Measurements from ENCODE around the gene GAK. TPM values are rescaled to one million over a fixed set of nuclear protein-coding genes. Genes with fewer than 3 reads are reported as not detected.

The GAK gene
- total RNA-seq, 2 experiments from 2014 or later, result 97.0 to 101 TPM

- H3K9me3 Mint-ChIP-seq, result no peaks in the 10 kb centered on the region
- intact Hi-C loops (cut with micrococcal nuclease), result no loop called here
- H3K4me3 Mint-ChIP-seq, result no peak overlapping the region
- H3K36me3 Mint-ChIP-seq, result peaks cover 5% of the 10 kb centered on the region
- DNase-seq, result no peak
- ChIA-PET POLR2A (interaction anchor here (1.0 kb wide), 1 partner anchor 8 kb away, joined by 3 read pairs; no protein-coding TSS in a partner anchor), CTCF (no interaction called here)
- no peaks in the 10 kb centered on the region for H3K4me1 Mint-ChIP-seq (ENCODE audit: low read depth)
- H3K27me3 Mint-ChIP-seq, result no peaks in the 10 kb centered on the region
- no peak overlapping the region for H3K27ac Mint-ChIP-seq
Measured at GRCh38 chr4:961351-962230, 29.5 kb upstream of the GAK start.

DNA sequence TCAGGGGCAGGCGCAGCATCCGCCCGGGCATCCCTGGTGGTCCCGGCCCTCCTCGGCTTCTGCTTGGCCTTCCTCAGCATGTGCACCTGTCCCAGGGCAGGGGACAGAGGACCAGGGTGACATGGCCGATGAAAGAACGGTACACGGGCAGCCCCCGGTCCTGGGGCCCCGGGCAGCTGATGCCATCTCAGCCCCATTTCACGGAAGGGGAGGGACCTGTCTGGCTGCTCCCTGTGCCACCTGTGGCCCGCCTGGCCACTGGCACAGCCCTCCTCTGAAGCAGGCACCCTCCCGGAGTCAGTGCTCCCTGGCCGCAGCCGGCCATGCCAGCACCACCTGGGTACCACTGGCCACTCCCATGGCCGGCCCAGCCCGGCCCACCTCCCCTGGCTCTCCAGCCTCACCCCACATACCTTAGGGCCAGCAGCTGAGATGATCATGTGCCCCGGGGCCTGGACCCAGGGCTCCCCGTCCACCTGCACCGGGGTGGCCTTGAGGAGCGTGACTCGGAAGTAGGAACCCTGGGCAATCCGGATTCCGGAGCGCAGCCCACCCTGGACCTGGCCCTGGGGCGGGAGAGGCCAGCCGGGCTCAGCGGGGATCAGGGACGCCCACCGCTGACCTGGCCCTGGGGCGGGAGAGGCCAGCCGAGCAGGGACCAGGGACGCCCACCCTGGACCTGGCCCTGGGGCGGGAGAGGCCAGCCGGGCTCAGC lies 28.7 kb upstream of the GAK start:
- peaks cover 5% of the 10 kb centered on the region for H3K36me3 Mint-ChIP-seq
- CTCF ChIA-PET, result no interaction called here
- POLR2A ChIA-PET, result interaction anchor here (1.0 kb wide), 1 partner anchor 9 kb away, joined by 3 read pairs; no protein-coding TSS in a partner anchor

DNA sequence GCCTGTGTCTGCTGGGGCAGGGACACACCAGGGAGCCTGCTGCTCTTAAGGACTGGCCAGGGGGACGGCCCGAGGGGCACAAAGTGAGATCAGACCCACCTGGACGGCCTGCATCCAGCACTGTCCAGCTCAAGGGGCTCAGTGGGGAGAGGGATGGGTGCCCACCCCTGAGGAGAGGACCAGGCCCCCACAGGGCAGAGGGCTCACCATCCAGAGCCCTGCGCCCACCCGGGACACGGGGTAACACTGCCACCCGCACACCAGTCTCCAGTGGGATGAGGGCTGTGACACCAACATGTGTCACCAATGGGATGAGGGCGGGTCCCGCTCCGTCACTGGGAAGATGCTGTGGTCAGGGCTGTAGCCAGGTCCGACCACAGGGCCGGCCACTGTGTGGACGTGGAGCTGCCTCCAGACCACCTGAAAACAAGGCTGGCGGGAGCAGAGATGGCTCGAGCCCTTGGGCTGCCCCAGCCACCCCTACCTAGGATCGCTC lies 28.1 kb upstream of the GAK start:
- Mint-ChIP-seq H3K36me3 (peaks cover 5% of the 10 kb centered on the region), H3K27ac (no peak overlapping the region), H3K4me1 (ENCODE audit: low read depth) (no peaks in the 10 kb centered on the region), H3K27me3 (no peaks in the 10 kb centered on the region), H3K4me3 (no peak overlapping the region), H3K9me3 (no peaks in the 10 kb centered on the region)
- DNase-seq, result no peak
- intact Hi-C loops (cut with micrococcal nuclease), result no loop called here
- POLR2A ChIA-PET, result no interaction called here
- CTCF ChIA-PET, result no interaction called here

More for the DNA sequence above, 28.7 kb upstream of the GAK start:
- H3K27ac Mint-ChIP-seq, result no peak overlapping the region
- no peak for DNase-seq
- intact Hi-C loops (cut with micrococcal nuclease), result no loop called here
- H3K4me1 Mint-ChIP-seq (ENCODE audit: low read depth), result no peaks in the 10 kb centered on the region
- no peaks in the 10 kb centered on the region for H3K27me3 Mint-ChIP-seq
- H3K9me3 Mint-ChIP-seq, result no peaks in the 10 kb centered on the region
- no peak overlapping the region for H3K4me3 Mint-ChIP-seq

- H3K4me1 Mint-ChIP-seq (ENCODE audit: low read depth), result no peaks in the 10 kb centered on the region
- intact Hi-C loops (cut with micrococcal nuclease), result no loop called here
- ChIA-PET POLR2A (no interaction called here), CTCF (no interaction called here)
- H3K36me3 Mint-ChIP-seq, result peaks cover 8% of the 10 kb centered on the region
- no peak for DNase-seq
- no peaks in the 10 kb centered on the region for H3K27me3 Mint-ChIP-seq
- H3K9me3 Mint-ChIP-seq, result no peaks in the 10 kb centered on the region
- no peak overlapping the region for H3K27ac Mint-ChIP-seq
- H3K4me3 Mint-ChIP-seq, result no peak overlapping the region
Measured at GRCh38 chr4:959338-960139, 27.4 kb upstream of the GAK start.

DNA sequence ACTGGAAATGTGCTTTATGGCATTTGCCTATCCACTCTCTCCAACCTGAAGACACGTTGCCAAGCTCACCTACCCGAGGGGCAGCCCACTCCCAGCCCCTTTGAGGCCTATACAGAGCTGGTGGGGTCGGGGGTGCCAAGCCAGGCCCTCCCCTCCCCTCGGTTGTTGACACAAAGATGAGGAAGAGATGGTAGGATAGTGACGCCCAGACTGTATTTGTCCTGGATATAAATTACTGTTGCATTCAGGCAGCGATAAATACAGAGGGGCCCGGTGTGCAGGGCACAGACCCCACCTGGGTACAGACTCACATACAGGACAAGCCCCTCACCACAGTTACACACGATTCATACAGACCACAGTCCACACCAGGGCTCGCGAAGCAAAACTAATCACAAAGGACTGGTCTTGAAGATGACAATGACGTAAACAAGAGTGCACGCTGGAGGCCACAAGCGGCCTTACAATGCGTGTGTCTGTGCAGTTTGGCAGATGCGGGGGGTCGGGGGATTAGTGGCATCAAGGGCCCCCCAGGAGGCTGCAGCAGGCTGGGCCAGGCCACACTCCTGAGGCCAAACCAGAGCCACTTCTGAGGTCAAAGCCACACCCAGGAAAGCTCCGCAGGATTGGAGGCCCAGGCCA lies 26.7 kb upstream of the GAK start:
- no peak overlapping the region for H3K4me3 Mint-ChIP-seq
- POLR2A ChIA-PET, result no interaction called here
- CTCF ChIA-PET, result no interaction called here

DNA sequence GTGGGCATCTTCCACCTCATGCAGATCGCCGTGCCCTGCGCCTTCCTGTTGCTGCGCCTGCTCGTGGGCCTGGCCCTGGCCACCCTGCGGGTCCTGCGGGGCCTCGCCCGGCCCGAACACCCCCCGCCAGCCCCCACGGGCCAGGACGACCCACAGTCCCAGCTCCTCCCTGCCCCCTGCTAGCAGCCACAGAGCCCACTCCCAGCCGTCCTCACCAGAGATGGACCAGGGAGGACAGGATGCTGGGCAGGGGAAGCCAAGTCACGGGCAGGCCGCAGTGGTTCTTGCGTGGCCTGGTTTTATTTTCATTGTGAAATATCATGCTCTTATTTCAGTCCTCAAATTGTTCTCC lies 26.2 kb upstream of the GAK start:
- Mint-ChIP-seq H3K4me3 (no peak overlapping the region), H3K4me1 (ENCODE audit: low read depth) (no peaks in the 10 kb centered on the region), H3K27me3 (no peaks in the 10 kb centered on the region), H3K36me3 (peaks cover 10% of the 10 kb centered on the region), H3K9me3 (no peaks in the 10 kb centered on the region), H3K27ac (no peak overlapping the region)
- ChIA-PET POLR2A (no interaction called here), CTCF (no interaction called here)
- intact Hi-C loops (cut with micrococcal nuclease), result no loop called here
- no peak for DNase-seq

More for the DNA sequence above, 26.7 kb upstream of the GAK start:
- peaks cover 9% of the 10 kb centered on the region for H3K36me3 Mint-ChIP-seq
- H3K27ac Mint-ChIP-seq, result no peak overlapping the region
- intact Hi-C loops (cut with micrococcal nuclease), result no loop called here
- no peaks in the 10 kb centered on the region for H3K27me3 Mint-ChIP-seq
- H3K4me1 Mint-ChIP-seq (ENCODE audit: low read depth), result no peaks in the 10 kb centered on the region
- H3K9me3 Mint-ChIP-seq, result no peaks in the 10 kb centered on the region
- no peak for DNase-seq

- H3K4me1 Mint-ChIP-seq (ENCODE audit: low read depth), result no peaks in the 10 kb centered on the region
- POLR2A ChIA-PET, result no interaction called here
Measured at GRCh38 chr4:957581-958313, 25.6 kb upstream of the GAK start.

DNA sequence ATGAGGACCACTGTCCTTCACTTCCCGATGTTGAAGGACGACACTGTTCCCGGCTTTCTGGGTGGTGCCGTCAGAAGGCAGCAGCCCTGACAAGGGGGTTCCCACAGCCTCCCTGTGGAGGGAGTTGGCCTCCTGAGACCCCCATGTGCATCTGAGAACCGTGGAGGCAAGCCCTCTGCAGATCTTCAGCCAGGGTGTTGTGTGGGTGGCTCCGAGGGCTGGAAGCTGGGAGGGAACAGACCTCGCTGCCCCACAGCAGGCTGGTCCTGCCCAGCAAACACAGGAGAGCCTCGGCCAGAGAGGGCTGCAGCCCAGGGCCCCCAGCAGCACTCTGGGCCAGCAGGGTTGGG lies 25.1 kb upstream of the GAK start:
- POLR2A ChIA-PET, result no interaction called here
- peaks cover 11% of the 10 kb centered on the region for H3K36me3 Mint-ChIP-seq
- CTCF ChIA-PET, result no interaction called here

More at GRCh38 chr4:957581-958313, 25.6 kb upstream of the GAK start:
- no peak for DNase-seq
- Mint-ChIP-seq H3K27ac (no peak overlapping the region), H3K36me3 (peaks cover 11% of the 10 kb centered on the region), H3K9me3 (no peaks in the 10 kb centered on the region), H3K4me3 (no peak overlapping the region), H3K27me3 (no peaks in the 10 kb centered on the region)
- intact Hi-C loops (cut with micrococcal nuclease), result no loop called here
- CTCF ChIA-PET, result no interaction called here

GRCh38 chr4:956531-957230 lies 24.6 kb upstream of the GAK start:
- H3K9me3 Mint-ChIP-seq, result no peaks in the 10 kb centered on the region
- peaks cover 11% of the 10 kb centered on the region for H3K36me3 Mint-ChIP-seq
- ChIA-PET POLR2A (no interaction called here), CTCF (no interaction called here)
- H3K27ac Mint-ChIP-seq, result no peak overlapping the region
- no peaks in the 10 kb centered on the region for H3K27me3 Mint-ChIP-seq
- H3K4me3 Mint-ChIP-seq, result no peak overlapping the region
- H3K4me1 Mint-ChIP-seq (ENCODE audit: low read depth), result no peaks in the 10 kb centered on the region
- DNase-seq, result no peak
- intact Hi-C loops (cut with micrococcal nuclease), result no loop called here

More for the DNA sequence above, 25.1 kb upstream of the GAK start:
- Mint-ChIP-seq H3K27me3 (no peaks in the 10 kb centered on the region), H3K27ac (no peak overlapping the region), H3K4me1 (ENCODE audit: low read depth) (no peaks in the 10 kb centered on the region), H3K4me3 (no peak overlapping the region), H3K9me3 (no peaks in the 10 kb centered on the region)
- intact Hi-C loops (cut with micrococcal nuclease), result no loop called here
- no peak for DNase-seq

- H3K4me1 Mint-ChIP-seq (ENCODE audit: low read depth), result no peaks in the 10 kb centered on the region
- no peaks in the 10 kb centered on the region for H3K9me3 Mint-ChIP-seq
- no peak for DNase-seq
- H3K4me3 Mint-ChIP-seq, result no peak overlapping the region
- ChIA-PET POLR2A (no interaction called here), CTCF (no interaction called here)
- H3K27me3 Mint-ChIP-seq, result no peaks in the 10 kb centered on the region
- intact Hi-C loops (cut with micrococcal nuclease), result no loop called here
- peaks cover 11% of the 10 kb centered on the region for H3K36me3 Mint-ChIP-seq
- no peak overlapping the region for H3K27ac Mint-ChIP-seq
Measured at GRCh38 chr4:955931-956381, 23.8 kb upstream of the GAK start.

Measured in activated CD4-positive, alpha-beta memory T cell treated with anti-CD3 and anti-CD28 coated beads for 36 hours (primary cell).